GM12873 (cell line): ENCODE measurements around the gene PSEN2.

Source experiments
- TF ChIP-seq, protein P1 (sequence below): IDR thresholded peaks from 2 replicates; pipeline ENCODE4 v1.5.1; 2012; ENCODE audit warnings: low read depth, mild to moderate bottlenecking, moderate library complexity, low read length, control low read depth; ENCODE audit not compliant: insufficient read depth; ENCODE audit errors: missing control alignments

The PSEN2 gene

DNA sequence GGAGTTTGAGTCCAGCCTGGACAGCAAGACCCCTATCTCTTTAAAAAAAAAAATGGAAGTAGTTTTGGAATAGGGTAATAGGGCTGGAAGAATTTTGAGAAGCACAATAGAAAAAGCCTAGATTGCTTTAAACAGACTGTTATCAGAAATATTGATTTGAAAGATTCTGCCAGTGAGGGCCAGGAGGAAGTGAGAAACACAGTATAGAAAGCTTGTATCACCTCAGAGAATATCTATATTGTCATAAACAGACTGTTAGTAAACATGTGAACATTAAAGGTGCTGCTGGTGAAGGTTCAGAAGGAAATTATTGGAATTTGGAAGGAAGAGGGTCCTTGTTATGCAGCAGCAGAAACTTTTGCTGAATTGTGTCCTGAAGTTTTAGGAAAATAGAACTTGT, 24.8 kb upstream of the PSEN2 start:
- TF ChIP-seq, protein P1, sequence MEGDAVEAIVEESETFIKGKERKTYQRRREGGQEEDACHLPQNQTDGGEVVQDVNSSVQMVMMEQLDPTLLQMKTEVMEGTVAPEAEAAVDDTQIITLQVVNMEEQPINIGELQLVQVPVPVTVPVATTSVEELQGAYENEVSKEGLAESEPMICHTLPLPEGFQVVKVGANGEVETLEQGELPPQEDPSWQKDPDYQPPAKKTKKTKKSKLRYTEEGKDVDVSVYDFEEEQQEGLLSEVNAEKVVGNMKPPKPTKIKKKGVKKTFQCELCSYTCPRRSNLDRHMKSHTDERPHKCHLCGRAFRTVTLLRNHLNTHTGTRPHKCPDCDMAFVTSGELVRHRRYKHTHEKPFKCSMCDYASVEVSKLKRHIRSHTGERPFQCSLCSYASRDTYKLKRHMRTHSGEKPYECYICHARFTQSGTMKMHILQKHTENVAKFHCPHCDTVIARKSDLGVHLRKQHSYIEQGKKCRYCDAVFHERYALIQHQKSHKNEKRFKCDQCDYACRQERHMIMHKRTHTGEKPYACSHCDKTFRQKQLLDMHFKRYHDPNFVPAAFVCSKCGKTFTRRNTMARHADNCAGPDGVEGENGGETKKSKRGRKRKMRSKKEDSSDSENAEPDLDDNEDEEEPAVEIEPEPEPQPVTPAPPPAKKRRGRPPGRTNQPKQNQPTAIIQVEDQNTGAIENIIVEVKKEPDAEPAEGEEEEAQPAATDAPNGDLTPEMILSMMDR = no peak

DNA sequence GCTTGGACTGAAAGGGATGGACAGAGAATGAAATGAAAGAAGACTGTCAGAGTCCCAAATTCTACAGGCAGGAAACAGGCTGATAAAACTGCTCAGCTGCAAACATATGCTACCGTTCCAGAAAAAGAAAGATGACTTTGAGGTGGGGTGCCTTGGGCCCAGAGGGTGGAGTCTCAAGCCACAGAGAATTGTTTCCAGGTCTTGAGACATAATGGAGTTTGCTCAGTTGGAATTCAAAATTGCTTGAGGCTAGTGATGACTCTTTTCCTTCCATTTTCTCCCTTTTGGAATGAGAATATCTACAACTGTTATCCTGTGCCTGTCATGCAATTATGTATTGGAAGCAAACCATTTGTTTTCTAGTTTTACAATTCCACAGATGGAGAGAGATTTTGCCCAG, 23.6 kb upstream of the PSEN2 start:
- TF ChIP-seq, protein P1 = no peak

GRCh38 chr1:226862890-226863289, 7.5 kb upstream of the PSEN2 start:
- TF ChIP-seq, protein P1 = no peak

- TF ChIP-seq, protein P1 = no peak
Observed at GRCh38 chr1:226863446-226863845, 7.0 kb upstream of the PSEN2 start.

GRCh38 chr1:226864311-226864710, 6.1 kb upstream of the PSEN2 start:
- TF ChIP-seq, protein P1 = no peak

- TF ChIP-seq, protein P1 = no peak
Observed at GRCh38 chr1:226865590-226865989, 4.8 kb upstream of the PSEN2 start.

DNA sequence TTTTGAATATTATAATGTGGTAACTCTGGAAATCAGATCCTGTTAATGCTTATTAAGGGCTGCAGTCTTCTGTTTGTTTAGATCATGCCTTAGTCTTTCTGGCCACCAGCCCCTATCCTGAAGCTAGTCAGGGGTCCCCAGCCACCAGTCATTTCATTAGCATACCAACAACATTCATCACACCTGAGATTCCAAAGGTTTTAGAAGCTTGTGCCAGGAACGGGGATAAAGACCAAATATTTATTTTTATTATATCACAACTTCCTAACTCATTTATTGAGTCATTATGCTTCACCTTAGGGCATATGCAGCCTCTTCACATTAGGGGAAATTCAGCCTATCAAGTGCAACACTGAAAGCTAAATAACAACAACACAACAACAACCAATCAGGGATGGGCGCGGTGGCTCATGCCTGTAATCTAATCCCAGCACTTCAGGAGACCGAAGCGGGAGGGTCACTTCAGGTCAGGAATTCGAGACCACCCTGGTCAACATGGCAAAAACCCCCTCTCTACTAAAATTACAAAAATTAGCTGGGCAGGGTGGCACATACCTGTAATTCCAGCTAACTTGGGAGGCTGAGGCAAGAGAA, 2.9 kb upstream of the PSEN2 start:
- TF ChIP-seq, protein P1 = no peak
